ENCODE data around the gene EIPR1. TPM values are rescaled to one million over a fixed set of nuclear protein-coding genes. Genes with fewer than 3 reads are reported as not detected.

Gene EIPR1
- total RNA-seq, 1 donor from 2014 or later: 30.3 TPM

GRCh38 chr2:3174626-3175567, 202.7 kb downstream of the EIPR1 start:
- DNase-seq: no peak

DNA sequence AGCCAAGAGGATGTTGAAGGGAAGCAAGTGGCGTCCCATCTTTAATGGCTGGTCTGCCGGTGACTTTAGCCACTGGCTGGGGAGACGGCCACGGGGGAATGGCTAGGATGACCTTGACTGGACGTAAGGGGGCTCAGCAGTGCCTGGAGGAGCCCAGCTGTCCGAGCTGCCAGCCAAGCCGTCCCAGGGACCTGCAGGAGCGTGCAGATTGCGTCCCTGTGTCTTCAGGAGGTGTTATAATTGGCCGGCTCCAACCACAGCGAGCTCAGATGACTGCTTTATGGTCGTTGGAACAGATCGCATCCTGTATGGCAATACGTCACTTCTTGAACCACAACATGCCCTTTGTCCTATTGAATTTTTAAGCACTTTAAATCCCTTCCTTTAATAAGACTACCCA, 204.6 kb downstream of the EIPR1 start:
- no peak for DNase-seq

- DNase-seq: no peak
Observed at GRCh38 chr2:3172265-3172935, 205.2 kb downstream of the EIPR1 start.

GRCh38 chr2:3171564-3172264, 205.9 kb downstream of the EIPR1 start:
- no peak for DNase-seq

DNA sequence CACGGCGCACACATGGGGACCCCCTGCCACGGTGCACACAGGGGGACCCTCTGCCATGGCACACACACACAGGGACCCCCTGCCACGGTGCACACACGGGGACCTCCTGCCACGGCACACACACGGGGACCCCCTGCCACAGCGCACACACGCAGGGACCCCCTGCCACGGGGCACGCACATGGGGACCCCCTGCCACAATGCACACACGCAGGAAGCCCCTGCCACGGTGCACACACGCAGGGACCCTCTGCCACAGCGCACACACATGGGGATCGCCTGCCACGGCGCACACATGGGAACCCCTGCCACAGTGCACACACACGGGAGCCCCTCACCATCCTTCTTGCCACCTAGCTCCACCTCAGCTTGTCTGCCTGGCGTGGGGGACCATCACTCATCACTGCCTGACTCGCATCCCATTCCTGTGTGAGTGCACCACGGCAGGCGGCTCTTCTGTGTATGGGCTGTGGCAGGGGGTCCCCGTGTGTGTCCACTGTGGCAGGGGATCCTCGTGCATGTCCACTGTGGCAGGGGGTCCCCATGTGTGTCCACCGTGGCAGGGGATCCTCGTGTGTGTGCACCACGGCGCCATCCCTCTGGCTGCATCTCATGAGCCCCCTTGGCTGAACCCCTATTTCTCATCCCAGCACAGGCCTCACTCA, 206.7 kb downstream of the EIPR1 start:
- no peak for DNase-seq

DNA sequence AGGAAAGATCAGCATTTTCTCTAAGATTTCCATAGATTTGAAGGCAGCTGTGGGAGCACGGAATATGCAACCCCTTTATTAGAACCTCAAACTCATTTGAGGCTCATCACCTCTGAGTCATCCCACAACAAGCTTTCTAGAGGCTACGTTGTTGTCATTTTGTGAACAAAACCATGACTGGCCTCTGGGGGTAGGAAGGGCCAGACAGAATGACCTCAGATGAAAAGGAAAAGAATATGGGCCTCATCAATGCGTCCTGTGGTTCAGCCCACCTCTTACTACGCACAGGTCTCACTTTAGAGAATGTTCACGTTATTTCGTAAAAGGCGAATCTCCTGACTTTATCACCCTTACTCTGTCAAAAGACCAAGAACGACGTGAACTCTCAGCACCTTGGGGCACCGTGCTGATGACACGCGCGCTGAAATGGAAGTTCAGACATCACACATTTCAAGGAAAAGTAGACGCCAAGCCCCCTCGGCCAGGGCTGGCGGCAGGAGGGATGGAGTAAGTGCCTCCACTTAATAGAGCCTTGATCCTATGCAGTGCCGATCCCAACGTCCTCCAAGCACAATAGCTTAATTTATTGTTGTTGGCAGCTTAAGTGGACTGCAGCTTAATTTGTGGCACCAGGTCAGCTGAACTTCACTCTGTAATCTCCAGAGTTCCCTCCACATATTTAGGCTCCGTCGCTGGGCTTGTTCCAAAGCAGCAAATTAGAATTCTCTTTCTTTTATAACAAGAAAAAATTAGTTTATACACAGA, 208.3 kb downstream of the EIPR1 start:
- no peak for DNase-seq

GRCh38 chr2:3168230-3168891, 209.3 kb downstream of the EIPR1 start:
- DNase-seq: no peak

GRCh38 chr2:3163401-3163800, 214.2 kb downstream of the EIPR1 start:
- DNase-seq: no peak

DNA sequence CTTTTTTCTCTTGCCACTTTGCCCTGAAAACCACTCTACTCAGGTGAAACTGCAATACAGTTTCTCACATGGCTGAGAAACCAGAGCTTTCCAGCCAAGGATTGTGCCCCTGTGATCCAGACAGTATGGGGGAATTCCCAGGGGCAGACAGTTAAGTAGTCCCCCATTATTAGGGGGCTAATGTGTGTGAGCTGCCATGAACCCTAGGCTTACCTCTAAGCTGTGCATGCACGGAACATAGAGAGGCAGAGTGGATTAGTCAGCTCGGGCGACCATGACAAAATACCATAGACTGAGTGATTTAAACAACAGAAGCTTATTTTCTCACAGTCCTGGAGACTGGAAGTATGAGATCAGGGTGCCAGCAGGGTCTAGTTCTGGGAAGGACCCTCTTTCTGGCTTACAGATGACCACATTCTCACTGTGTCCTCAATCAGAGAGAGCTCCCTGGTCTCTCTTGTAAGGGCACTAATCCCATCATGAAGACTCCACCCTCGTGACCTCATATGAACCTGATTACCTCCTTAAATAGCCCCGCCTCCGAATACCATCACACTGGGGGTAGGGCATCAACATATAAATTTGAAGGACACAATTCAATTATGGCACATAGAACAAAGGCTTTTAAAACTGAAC, 215.1 kb downstream of the EIPR1 start:
- DNase-seq: no peak

- DNase-seq: no peak
Observed at GRCh38 chr2:3160751-3161330, 216.8 kb downstream of the EIPR1 start.

DNA sequence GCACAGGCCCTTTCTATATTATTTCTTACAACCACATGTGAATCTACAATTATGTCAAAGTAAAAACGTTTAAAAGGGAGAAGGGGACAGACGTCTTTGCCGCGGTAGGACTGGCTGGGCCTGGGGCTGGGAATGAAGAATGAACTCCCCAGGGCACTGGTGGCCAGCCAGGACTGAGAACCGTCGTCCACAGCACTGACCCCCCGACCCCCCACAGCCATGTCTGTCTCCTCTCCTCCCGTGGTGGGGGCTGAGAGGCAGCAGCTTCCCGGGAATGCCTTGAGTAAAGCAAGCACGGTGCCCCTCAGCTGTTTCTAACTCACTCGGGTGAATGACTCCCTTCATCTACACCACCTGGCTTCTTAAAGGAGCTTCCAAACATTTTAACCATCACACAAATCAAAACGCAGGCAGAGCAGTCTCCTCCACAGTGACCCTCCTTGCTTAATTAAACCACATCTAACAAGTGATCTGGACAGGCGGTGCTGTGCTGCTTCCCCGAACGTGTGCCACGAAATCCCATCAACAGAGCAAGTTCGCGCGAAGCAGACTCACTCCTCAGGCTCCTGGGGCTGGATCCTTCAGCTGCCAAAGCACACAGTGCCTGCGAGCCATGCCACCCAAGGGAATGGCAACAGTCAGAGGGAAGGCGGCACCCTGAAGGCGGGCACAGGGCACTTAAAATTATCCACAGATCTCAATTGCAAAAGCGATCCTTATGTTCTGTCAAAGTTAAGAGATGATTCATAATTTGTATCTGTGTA, 217.7 kb downstream of the EIPR1 start:
- no peak for DNase-seq

DNA sequence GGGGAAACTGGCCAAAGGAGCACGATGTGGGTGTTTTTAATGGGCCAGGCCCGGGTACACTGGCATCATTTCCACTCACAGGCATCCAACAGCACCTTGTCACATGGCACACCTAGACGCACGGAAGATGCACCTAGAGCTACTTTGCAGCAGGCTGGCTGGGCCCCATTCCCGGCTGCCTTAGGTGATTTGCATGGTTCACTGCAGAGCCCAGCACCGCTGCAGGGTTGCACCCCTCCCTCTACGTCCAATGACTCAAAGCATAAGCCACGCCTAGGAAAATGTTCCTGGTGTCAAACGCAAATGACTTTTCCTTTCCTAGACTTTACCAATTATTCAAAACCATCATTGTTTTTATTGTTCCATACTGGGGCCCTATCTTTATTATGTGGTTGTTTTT, 222.9 kb downstream of the EIPR1 start:
- DNase-seq: no peak

GRCh38 chr2:3154146-3154545, 223.5 kb downstream of the EIPR1 start:
- DNase-seq: no peak

DNA sequence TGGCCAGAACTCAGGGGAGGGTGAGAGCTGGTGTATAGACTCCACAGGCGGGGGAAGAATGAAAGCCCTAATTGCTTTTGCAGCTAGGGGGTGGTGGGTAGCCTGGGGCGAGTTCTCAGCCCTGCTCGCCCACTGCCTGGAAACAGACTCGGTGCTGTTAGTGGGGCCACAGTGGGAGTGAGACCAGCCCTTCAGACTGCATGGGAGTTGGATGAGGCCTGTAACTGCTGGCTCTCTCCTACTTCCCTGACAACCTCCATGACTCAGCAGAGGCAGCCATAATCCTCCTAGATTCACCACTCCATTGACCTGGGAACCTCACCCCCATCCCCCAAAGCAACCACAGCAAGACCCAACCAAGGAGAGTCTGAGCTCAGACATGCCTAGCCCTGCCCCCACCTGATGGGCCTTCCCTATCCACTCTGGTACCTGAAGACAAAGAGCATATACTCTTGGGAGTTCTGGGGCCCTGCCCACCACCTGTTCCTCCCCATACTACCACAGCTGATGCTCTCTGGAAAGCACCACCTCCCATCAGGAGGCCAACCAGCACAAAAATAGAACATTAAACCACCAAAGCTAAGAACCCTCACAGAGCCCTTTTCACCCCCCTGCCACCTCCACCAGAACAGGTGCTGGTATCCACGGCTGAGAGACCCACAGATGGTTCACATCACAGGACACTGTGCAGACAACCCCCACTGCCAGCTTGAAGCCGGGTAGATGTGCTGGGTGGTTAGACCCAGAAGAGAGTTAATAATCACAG, 226.3 kb downstream of the EIPR1 start:
- no peak for DNase-seq

- no peak for DNase-seq
Observed at GRCh38 chr2:3149441-3150217, 228.0 kb downstream of the EIPR1 start.

GRCh38 chr2:3148716-3149115, 228.9 kb downstream of the EIPR1 start:
- no peak for DNase-seq

- DNase-seq: peak; percentile 54
Observed at GRCh38 chr2:3147651-3148530, 229.7 kb downstream of the EIPR1 start.
